ENCODE results near the gene CFD. TPM values are rescaled to one million over a fixed set of nuclear protein-coding genes. Genes with fewer than 3 reads are reported as not detected.

The CFD gene
- total RNA-seq, 1 experiment from 2014 or later, result 1.9 TPM

DNA sequence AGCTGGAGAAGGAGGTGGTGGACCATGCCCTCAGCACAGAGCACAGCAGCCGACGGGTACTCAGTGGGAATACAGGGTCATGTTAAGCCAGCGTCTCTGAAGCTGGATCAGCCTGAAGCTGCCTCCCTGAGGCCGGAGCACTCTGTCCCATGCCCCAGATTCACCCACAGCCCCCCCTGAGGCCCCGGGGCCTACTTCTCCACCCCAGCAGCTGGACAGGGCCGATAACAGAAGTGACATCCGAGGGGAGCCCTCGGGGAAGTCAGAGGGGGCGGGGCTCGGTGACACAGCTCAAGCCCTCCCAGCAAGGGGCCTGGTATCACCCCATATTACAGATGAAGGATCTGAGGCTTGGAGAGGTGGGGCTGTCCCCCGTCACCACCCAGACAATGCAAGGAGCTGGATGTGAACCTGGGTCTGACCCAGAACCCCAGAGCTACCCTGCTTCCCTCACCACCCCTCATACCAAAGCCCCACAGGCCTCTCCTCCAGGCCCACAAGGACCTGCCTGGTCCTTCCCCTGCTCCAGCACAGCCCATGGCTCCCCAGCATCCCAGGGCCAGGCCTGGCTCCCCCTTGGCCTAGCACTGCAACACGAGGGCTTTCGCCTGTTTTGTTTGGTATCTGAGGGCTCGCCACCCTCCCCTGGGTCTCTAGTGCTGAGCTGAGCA is 47.9 kb downstream of the CFD start:
- Histone ChIP-seq H3K18ac (ENCODE audit: insufficient read length, low read depth, low read length) (no peak overlapping the region), H2AK5ac (ENCODE audit: insufficient read length, low read length) (no peak overlapping the region), H3K14ac (ENCODE audit: insufficient read depth, low read length) (no peak overlapping the region; the same call in 1 of the 2 replicates), H3K79me1 (ENCODE audit: insufficient read depth, low read depth, low read length, poor library complexity, severe bottlenecking) (peaks cover 16% of the 10 kb centered on the region), H2AFZ (ENCODE audit: low read length) (no peak overlapping the region), H2BK5ac (ENCODE audit: insufficient read length, low read length) (no peak overlapping the region), H3K56ac (ENCODE audit: insufficient read length, low read depth, low read length) (no peak overlapping the region), H3K9ac (ENCODE audit: extremely low read depth, insufficient read length, low read length) (no peak overlapping the region), H4K5ac (ENCODE audit: insufficient read length, low read depth, low read length) (no peak overlapping the region), H2BK120ac (ENCODE audit: low read depth, low read length, poor library complexity, severe bottlenecking) (no peak overlapping the region), H3K23me2 (ENCODE audit: insufficient read length, low read depth, low read length, poor library complexity, severe bottlenecking) (no peaks in the 10 kb centered on the region), H3K27ac (ENCODE audit: insufficient read length, low read depth, low read length) (no peak overlapping the region), H4K8ac (replicated peaks; ENCODE audit: insufficient read length, low read depth, low read length) (no peak overlapping the region), H3K23ac (ENCODE audit: insufficient read length, low read depth, low read length) (no peak overlapping the region), H3T11ph (ENCODE audit: low read length) (no peak overlapping the region), H3K4ac (ENCODE audit: low read depth, low read length) (no peak overlapping the region), H3K4me1 (ENCODE audit: insufficient read depth, low read length) (no peaks in the 10 kb centered on the region), H4K20me1 (ENCODE audit: control insufficient read depth, insufficient read depth, insufficient read length) (no peaks in the 10 kb centered on the region), H2BK20ac (ENCODE audit: low read depth, low read length, poor library complexity, severe bottlenecking) (no peak overlapping the region), H3K79me2 (ENCODE audit: insufficient read depth, low read length) (peaks cover 10% of the 10 kb centered on the region; the same call in 1 of the 2 replicates), H3K27me3 (ENCODE audit: insufficient read depth, low read length) (no peaks in the 10 kb centered on the region), H2BK15ac (ENCODE audit: low read depth, low read length) (no peak overlapping the region), H4K91ac (ENCODE audit: insufficient read length, low read depth, low read length) (no peak overlapping the region), H3K9me3 (ENCODE audit: control insufficient read depth, low read depth, low read length) (no peaks in the 10 kb centered on the region), H2BK12ac (ENCODE audit: insufficient read length, low read depth, low read length) (no peak overlapping the region), H3K4me2 (ENCODE audit: insufficient read depth, insufficient read length, low read length) (no peak overlapping the region)
- WGBS (ENCODE audit: extremely low coverage, insufficient read length, low lambda C conversion rate), result no CpG with 5 or more reads among the region's 14 CpGs
- Mint-ChIP-seq H3K9me3 (no peaks in the 10 kb centered on the region), H3K27me3 (ENCODE audit: low read depth) (no peaks in the 10 kb centered on the region; the same call in 1 of the 2 replicates), H3K4me1 (peaks cover 0 to 20% of the 10 kb centered on the region in 2 experiments; a peak in 2 of 4 replicates), H3K4me3 (no peak overlapping the region), H3K27ac (no peak overlapping the region), H3K36me3 (ENCODE audit: insufficient read depth in 1 of 3, low read depth in 3 of 3) (peaks cover 0 to 18% (median 12%) of the 10 kb centered on the region in 3 experiments; a peak in 5 of 7 replicates)
- DNase-seq, result no peak
- TF ChIP-seq, protein P1, sequence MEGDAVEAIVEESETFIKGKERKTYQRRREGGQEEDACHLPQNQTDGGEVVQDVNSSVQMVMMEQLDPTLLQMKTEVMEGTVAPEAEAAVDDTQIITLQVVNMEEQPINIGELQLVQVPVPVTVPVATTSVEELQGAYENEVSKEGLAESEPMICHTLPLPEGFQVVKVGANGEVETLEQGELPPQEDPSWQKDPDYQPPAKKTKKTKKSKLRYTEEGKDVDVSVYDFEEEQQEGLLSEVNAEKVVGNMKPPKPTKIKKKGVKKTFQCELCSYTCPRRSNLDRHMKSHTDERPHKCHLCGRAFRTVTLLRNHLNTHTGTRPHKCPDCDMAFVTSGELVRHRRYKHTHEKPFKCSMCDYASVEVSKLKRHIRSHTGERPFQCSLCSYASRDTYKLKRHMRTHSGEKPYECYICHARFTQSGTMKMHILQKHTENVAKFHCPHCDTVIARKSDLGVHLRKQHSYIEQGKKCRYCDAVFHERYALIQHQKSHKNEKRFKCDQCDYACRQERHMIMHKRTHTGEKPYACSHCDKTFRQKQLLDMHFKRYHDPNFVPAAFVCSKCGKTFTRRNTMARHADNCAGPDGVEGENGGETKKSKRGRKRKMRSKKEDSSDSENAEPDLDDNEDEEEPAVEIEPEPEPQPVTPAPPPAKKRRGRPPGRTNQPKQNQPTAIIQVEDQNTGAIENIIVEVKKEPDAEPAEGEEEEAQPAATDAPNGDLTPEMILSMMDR (conservative IDR thresholded peaks at IDR 0.05), result no peak

Measured in H9 (cell line).